HepG2 (cell line): ENCODE data around the gene HEMK1. TPM values are rescaled to one million over a fixed set of nuclear protein-coding genes. Genes with fewer than 3 reads are reported as not detected.
A peak's percentile ranks its signal among the peaks of the same experiment; 100 is the strongest.

Experiments used
- CENPT ChIP-seq: sonication (generic); formaldehyde crosslinking; IDR thresholded peaks from 2 replicates; pipeline ENCODE4 v1.8.0; 2022; ENCODE audit warnings: low read depth, mild to moderate bottlenecking, moderate library complexity, missing genetic modification reagents
- E2F1 ChIP-seq: sonication (generic); formaldehyde crosslinking; IDR thresholded peaks from 2 replicates; pipeline ENCODE4 v1.5.0; 2020; ENCODE audit warnings: missing genetic modification reagents
- ELF4 ChIP-seq: sonication (generic); formaldehyde crosslinking; IDR thresholded peaks from 2 replicates; pipeline ENCODE4 v1.5.0; 2020; ENCODE audit warnings: missing genetic modification reagents, mild to moderate bottlenecking, moderate library complexity, borderline replicate concordance
- EP300 ChIP-seq, 3 experiments: sonication (generic) in 1 of 3; formaldehyde crosslinking in 1 of 3; IDR thresholded peaks; 2 replicates each; pipeline versions ENCODE4 v1.5.1 to v1.6.1; 2011 to 2020; ENCODE audit warnings: low read depth in 2 of 3, low read length in 2 of 3, borderline replicate concordance in 1 of 3, improper control_type of control experiment in 1 of 3, mild to moderate bottlenecking in 1 of 3, missing genetic modification reagents in 1 of 3, moderate library complexity in 1 of 3
- FOXP1 ChIP-seq, 2 experiments: fragments of 450-650 bp in 1 of 2; IDR thresholded peaks; 2 replicates each; pipeline ENCODE4 v1.6.1; 2017 to 2018; ENCODE audit warnings: antibody characterized with exemption in 1 of 2
- KAT7 ChIP-seq: IDR thresholded peaks from 2 replicates; pipeline ENCODE4 v1.6.1; 2018; ENCODE audit warnings: borderline replicate concordance, missing compliant biosample characterization
- LCORL ChIP-seq, 2 experiments: fragments of 450-650 bp in 1 of 2; sonication (generic) in 1 of 2; formaldehyde crosslinking in 1 of 2; IDR thresholded peaks; 2 replicates each; pipeline versions ENCODE4 v1.5.0 to v1.6.1; 2017 to 2020; ENCODE audit warnings: antibody characterized with exemption in 1 of 2, missing genetic modification reagents in 1 of 2
- PBX3 ChIP-seq: sonication (generic); formaldehyde crosslinking; IDR thresholded peaks from 2 replicates; pipeline ENCODE4 v1.8.1; 2023; ENCODE audit warnings: missing genetic modification reagents, inconsistent platforms, borderline replicate concordance
- RERE ChIP-seq: IDR thresholded peaks from 2 replicates; pipeline ENCODE4 v1.6.1; 2016; ENCODE audit warnings: low read depth, missing genetic modification reagents, missing compliant biosample characterization
- RFXANK ChIP-seq: IDR thresholded peaks from 2 replicates; pipeline ENCODE4 v1.6.1; 2016
- SATB2 ChIP-seq: sonication (generic); formaldehyde crosslinking; IDR thresholded peaks from 2 replicates; pipeline ENCODE4 v1.5.0; 2020; ENCODE audit warnings: missing genetic modification reagents
- TFAP4 ChIP-seq: sonication (generic); IDR thresholded peaks from 2 replicates; pipeline ENCODE4 v1.6.1; 2016; ENCODE audit warnings: low read depth, borderline replicate concordance
- ZBTB25 ChIP-seq: IDR thresholded peaks from 2 replicates; pipeline ENCODE4 v1.6.1; 2018; ENCODE audit warnings: missing genetic modification reagents
- ZNF331 ChIP-seq: sonication (generic); formaldehyde crosslinking; IDR thresholded peaks from 2 replicates; pipeline ENCODE4 v1.4.0; 2020; ENCODE audit warnings: missing genetic modification reagents
- ZNF343 ChIP-seq: sonication (generic); formaldehyde crosslinking; IDR thresholded peaks from 2 replicates; pipeline ENCODE4 v1.4.0; 2020; ENCODE audit warnings: mild to moderate bottlenecking, missing genetic modification reagents
- ZNF431 ChIP-seq: sonication (generic); formaldehyde crosslinking; IDR thresholded peaks from 2 replicates; pipeline ENCODE4 v1.9.0; 2022; ENCODE audit warnings: missing genetic modification reagents, low read depth, mild to moderate bottlenecking, borderline replicate concordance
- polyA plus RNA-seq, 8 experiments: library from polyadenylated mRNA; depleted of rRNA in 3 of 8; stranded (reverse) in 7 of 8; unstranded in 1 of 8; fragments of >200 nt; fragmentation: Illumina TruSeq in 4 of 8; extraction: Trizol in 4 of 8; gene quantifications; 2 replicates each; pipeline versions ENCODE4 v1.2.1 to v1.2.3, GENCODE V29; 2011 to 2016; ENCODE audit warnings: low read depth in 4 of 8, missing spikeins in 1 of 8, mixed read lengths in 1 of 8; ENCODE audit not compliant: insufficient read depth in 1 of 8
- total RNA-seq, 5 experiments: library from RNA; depleted of rRNA; stranded (reverse); fragments of >200 nt; fragmentation: Illumina TruSeq; extraction: Trizol; gene quantifications; 2 replicates each; pipeline ENCODE4 v1.2.3, GENCODE V29; 2016; ENCODE audit warnings: low read depth in 1 of 5

The HEMK1 gene
- total and polyA plus RNA-seq, 2 of the 13 experiments (the other 11 are each of a cell fraction or from before 2014, with no cell fraction given): 9.8 to 12.6 TPM

GRCh38 chr3:50588759-50589433 is 19.6 kb downstream of the HEMK1 start (continued):
- TF ChIP-seq ZBTB25 (CRISPR knock-in tag): 0 out of 2 replicates have a peak, but pooled peaks have one; percentile 37
- TF ChIP-seq RERE: peak; percentile 7; the same call in 1 of the 2 replicates
- no peak for TF ChIP-seq E2F1 (CRISPR knock-in tag)
- peak; percentile 75; the same call in 1 of the 2 replicates for TF ChIP-seq PBX3
- no peak for TF ChIP-seq ZNF431 (CRISPR knock-in tag)
- no peak for TF ChIP-seq RFXANK
- TF ChIP-seq LCORL (IDR thresholded peaks at IDR 0.05): 0 out of 2 replicates have a peak, but pooled peaks have one; percentile 10
- TF ChIP-seq LCORL (CRISPR knock-in tag; IDR thresholded peaks at IDR 0.05): 0 out of 2 replicates have a peak, but pooled peaks have one; percentile 46
- TF ChIP-seq TFAP4: peak; percentile 47; the same call in 1 of the 2 replicates
- peak; percentile 53; the same call in 1 of the 2 replicates for TF ChIP-seq ELF4 (CRISPR knock-in tag)
- peak; percentile 85 for TF ChIP-seq FOXP1 (IDR thresholded peaks at IDR 0.05)
- TF ChIP-seq FOXP1 (CRISPR knock-in tag; IDR thresholded peaks at IDR 0.05): peak; percentile 83
- no peak for TF ChIP-seq CENPT (CRISPR knock-in tag)
- peak; percentile 37; the same call in 1 of the 2 replicates for TF ChIP-seq ZNF331 (CRISPR knock-in tag)
- peak; percentile 62 to 90; a peak in 3 of 4 replicates for TF ChIP-seq EP300 (IDR thresholded peaks at IDR 0.05; ENCODE audit: low read depth in 2 of 2, low read length in 2 of 2)
- peak; percentile 65; the same call in 1 of the 2 replicates for TF ChIP-seq EP300 (CRISPR knock-in tag; IDR thresholded peaks at IDR 0.05; ENCODE audit: borderline replicate concordance)
- TF ChIP-seq KAT7: peak; percentile 10
- no peak for TF ChIP-seq SATB2
- no peak for TF ChIP-seq ZNF343 (CRISPR knock-in tag)
